ENCODE measurements around the gene ZFP64. TPM values are rescaled to one million over a fixed set of nuclear protein-coding genes. Genes with fewer than 3 reads are reported as not detected.
"Not testable (repeated sequence)": the region's sequence is repeated elsewhere in the genome, so short reads cannot be mapped to it uniquely, and the experiment has no call there.

The ZFP64 gene
- polyA plus RNA-seq, 2 of the 4 experiments (the other 2 are of a cell fraction), result 14.4 to 22.0 TPM

GRCh38 chr20:52221362-52221761 lies 29.8 kb upstream of the ZFP64 start:
- ATAC-seq; H3K4me3 ChIP-seq; CTCF ChIA-PET; H3K4me2 ChIP-seq; DNase-seq (ENCODE audit: low read depth in 1 of 2, low spot score in 1 of 2); POLR2A ChIA-PET; H3K4me1 ChIP-seq; FAIRE-seq; H3K27ac ChIP-seq: not testable (repeated sequence)
- 41% methylated on average over 4 of the region's 4 CpGs for WGBS (ENCODE audit: missing lambda C conversion rate)
- H3K9me3 ChIP-seq, result peaks cover 24% of the 10 kb centered on the region
- peak; percentile 8 to 33; a peak in 2 of 4 replicates for TF ChIP-seq CEBPB (IDR thresholded peaks at IDR 0.05)

DNA sequence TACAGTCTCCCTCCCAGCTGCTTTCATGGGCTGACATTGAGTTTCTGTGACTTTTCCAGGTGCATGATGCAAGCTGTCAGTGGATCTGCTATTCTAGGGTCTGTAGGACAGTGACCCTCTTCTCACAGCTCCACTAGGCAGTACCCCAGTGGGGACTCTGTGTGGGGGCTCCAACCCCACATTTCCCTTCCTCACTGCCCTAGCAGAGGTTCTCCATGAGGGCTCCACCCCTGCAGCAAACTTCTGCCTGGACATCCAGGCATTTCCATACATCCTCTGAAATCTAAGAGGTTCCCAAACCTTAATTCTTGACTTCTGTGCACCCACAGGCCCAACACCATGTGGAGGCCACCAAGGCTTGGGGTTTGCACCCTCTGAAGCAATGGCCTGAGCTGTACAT lies 29.3 kb upstream of the ZFP64 start:
- DNase-seq (ENCODE audit: low read depth in 1 of 2, low spot score in 1 of 2); ATAC-seq; FAIRE-seq; H3K27ac ChIP-seq; CTCF ChIA-PET; H3K4me2 ChIP-seq; POLR2A ChIA-PET; H3K4me3 ChIP-seq; H3K4me1 ChIP-seq: not testable (repeated sequence)
- peaks cover 24% of the 10 kb centered on the region for H3K9me3 ChIP-seq

DNA sequence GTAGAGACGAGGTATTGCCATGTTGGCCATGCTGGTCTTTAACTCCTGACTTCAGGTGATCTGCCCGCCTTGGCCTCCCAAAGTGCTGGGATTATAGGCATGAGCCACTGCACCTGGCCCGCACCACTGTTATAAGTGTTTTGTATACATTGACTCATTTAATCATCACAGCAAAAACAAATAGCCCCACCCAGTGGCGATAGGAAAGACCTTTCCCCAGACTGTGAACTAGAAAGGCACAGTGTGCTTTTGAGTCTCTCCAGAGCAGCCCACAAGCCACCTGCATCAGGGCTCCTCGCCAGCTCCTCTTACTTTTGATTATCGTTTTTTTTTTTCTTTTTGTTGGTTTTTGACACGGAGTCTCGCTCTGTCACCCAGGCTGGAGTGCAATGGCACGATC lies 27.9 kb upstream of the ZFP64 start:
- Histone ChIP-seq H3K9me3 (peaks cover 24% of the 10 kb centered on the region), H3K4me1 (no peaks in the 10 kb centered on the region), H3K4me3 (no peak overlapping the region), H3K4me2 (no peak overlapping the region), H3K27ac (no peak overlapping the region)
- peak in 1 of 2 experiments; percentile 58; a peak in 3 of 6 replicates for ATAC-seq
- TF ChIP-seq RAD21 (conservative IDR thresholded peaks at IDR 0.05 in 1 of 2, IDR thresholded peaks at IDR 0.05 in 1 of 2), result peak in 1 of 2 experiments; percentile 14; a peak in 1 of 5 replicates
- TF ChIP-seq CBX8 (IDR thresholded peaks at IDR 0.05), result no peak
- TF ChIP-seq, protein P1, sequence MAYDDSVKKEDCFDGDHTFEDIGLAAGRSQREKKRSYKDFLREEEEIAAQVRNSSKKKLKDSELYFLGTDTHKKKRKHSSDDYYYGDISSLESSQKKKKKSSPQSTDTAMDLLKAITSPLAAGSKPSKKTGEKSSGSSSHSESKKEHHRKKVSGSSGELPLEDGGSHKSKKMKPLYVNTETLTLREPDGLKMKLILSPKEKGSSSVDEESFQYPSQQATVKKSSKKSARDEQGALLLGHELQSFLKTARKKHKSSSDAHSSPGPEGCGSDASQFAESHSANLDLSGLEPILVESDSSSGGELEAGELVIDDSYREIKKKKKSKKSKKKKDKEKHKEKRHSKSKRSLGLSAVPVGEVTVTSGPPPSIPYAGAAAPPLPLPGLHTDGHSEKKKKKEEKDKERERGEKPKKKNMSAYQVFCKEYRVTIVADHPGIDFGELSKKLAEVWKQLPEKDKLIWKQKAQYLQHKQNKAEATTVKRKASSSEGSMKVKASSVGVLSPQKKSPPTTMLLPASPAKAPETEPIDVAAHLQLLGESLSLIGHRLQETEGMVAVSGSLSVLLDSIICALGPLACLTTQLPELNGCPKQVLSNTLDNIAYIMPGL (CRISPR knock-in tag; IDR thresholded peaks at IDR 0.05; ENCODE audit: borderline replicate concordance), result no peak
- no peak for TF ChIP-seq E2F6 (IDR thresholded peaks at IDR 0.05; ENCODE audit: borderline replicate concordance, low read depth)
- WGBS (ENCODE audit: missing lambda C conversion rate), result 24% methylated on average over 9 of the region's 9 CpGs
- DNase-seq (ENCODE audit: low read depth in 1 of 2, low spot score in 1 of 2), result peak in 1 of 2 experiments; percentile 22
- FAIRE-seq, result no peak
- CTCF ChIA-PET, result interaction anchor here (2.0 kb wide), 1 partner anchor 27 kb away, joined by 4 read pairs; the partner anchor contains the start of gene ZFP64
- POLR2A ChIA-PET, result no interaction called here

DNA sequence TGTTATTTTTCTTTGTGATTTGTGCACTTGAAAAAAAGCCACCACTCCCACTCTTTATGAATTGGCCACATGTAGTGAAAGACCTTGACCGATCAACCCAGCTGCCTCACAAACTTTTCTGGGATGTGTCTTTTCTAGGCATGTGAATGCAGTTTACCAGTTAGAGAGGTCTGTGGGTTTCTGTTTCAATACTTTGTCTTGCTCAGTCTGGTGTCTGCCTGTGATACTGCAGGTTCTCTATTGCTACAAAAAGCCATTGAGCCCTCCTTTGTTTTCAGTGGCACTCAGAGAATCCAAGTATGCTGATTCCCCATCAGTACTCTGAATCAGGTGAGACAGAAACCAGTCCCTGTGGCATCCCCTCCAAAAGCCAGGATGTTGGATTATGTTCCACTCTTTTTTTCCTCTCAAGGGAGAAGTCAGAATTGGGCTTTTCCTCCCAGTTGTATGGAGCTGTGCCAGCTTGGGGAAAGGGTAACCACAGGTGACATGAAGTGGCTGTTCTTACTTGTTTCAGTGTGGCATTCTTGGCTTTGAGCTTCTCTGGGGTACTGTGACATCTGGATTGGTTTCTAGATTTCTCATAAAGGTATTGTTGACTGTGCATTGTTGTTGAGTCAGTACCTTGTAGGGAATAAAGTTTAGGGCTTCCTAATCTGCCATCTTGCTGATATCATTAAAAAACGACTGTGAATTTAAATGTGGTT lies 26.3 kb upstream of the ZFP64 start:
- Histone ChIP-seq H3K4me2 (no peak overlapping the region), H3K9me3 (peaks cover 34% of the 10 kb centered on the region), H3K4me3 (no peak overlapping the region), H3K4me1 (no peaks in the 10 kb centered on the region), H3K27ac (no peak overlapping the region)
- 51% methylated on average over 2 of the region's 2 CpGs for WGBS (ENCODE audit: missing lambda C conversion rate)
- POLR2A ChIA-PET, result no interaction called here
- ATAC-seq, result no peak
- CTCF ChIA-PET, result interaction anchor here (0.9 kb wide), 2 partner anchors 13 to 28 kb away, joined by 3 to 4 read pairs; no protein-coding TSS in a partner anchor
- no peak for DNase-seq (ENCODE audit: low read depth in 1 of 2, low spot score in 1 of 2)
- TF ChIP-seq HOXB13 (CRISPR knock-in tag; IDR thresholded peaks at IDR 0.05; ENCODE audit: low read depth), result no peak
- TF ChIP-seq SMC3 (IDR thresholded peaks at IDR 0.05), result no peak
- TF ChIP-seq ELK1 (IDR thresholded peaks at IDR 0.05; ENCODE audit: low read depth, low read length), result no peak
- no peak for TF ChIP-seq HOXA7 (CRISPR knock-in tag; IDR thresholded peaks at IDR 0.05)
- no peak for TF ChIP-seq JUN (IDR thresholded peaks at IDR 0.05)
- TF ChIP-seq, protein P2, sequence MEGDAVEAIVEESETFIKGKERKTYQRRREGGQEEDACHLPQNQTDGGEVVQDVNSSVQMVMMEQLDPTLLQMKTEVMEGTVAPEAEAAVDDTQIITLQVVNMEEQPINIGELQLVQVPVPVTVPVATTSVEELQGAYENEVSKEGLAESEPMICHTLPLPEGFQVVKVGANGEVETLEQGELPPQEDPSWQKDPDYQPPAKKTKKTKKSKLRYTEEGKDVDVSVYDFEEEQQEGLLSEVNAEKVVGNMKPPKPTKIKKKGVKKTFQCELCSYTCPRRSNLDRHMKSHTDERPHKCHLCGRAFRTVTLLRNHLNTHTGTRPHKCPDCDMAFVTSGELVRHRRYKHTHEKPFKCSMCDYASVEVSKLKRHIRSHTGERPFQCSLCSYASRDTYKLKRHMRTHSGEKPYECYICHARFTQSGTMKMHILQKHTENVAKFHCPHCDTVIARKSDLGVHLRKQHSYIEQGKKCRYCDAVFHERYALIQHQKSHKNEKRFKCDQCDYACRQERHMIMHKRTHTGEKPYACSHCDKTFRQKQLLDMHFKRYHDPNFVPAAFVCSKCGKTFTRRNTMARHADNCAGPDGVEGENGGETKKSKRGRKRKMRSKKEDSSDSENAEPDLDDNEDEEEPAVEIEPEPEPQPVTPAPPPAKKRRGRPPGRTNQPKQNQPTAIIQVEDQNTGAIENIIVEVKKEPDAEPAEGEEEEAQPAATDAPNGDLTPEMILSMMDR (IDR thresholded peaks at IDR 0.05), result no peak
- TF ChIP-seq MAFK (IDR thresholded peaks at IDR 0.05; ENCODE audit: partially characterized antibody), result no peak
- TF ChIP-seq MAZ (IDR thresholded peaks at IDR 0.05; ENCODE audit: borderline replicate concordance, low read depth, low read length), result no peak
- no peak for TF ChIP-seq HOXB5 (CRISPR knock-in tag; IDR thresholded peaks at IDR 0.05)
- TF ChIP-seq RCOR1 (IDR thresholded peaks at IDR 0.05; ENCODE audit: low read depth, low read length), result no peak
- TF ChIP-seq ZSCAN20 (CRISPR knock-in tag; IDR thresholded peaks at IDR 0.05), result no peak
- TF ChIP-seq TFCP2L1 (CRISPR knock-in tag; IDR thresholded peaks at IDR 0.05), result no peak
- no peak for FAIRE-seq

Data from A549 (cell line).